ENCODE measurements around the gene ZBTB20. TPM values are rescaled to one million over a fixed set of nuclear protein-coding genes. Genes with fewer than 3 reads are reported as not detected.

ZBTB20 gene
- total RNA-seq, 6 experiments from 2014 or later, result 36.7 to 59.4 (median 46.7) TPM

DNA sequence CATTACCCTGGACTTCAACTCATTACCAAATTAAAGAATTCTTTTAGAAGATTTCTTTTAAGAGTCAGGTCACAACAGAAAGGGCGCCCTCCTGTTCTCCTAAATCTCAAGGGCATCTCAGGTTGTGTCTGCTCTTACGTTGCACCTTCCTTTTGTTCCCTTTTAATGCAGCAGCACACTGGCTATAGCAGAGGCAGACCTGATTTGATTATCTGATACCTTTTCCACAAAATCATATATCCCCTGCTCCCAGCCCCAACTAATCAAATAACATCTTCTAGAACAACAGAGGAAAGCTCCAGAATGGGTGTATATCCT lies 813.2 kb downstream of the ZBTB20 start:
- ATAC-seq (no peak), DNase-seq (no peak)
- WGBS (ENCODE audit: insufficient coverage, low coverage, low lambda C conversion rate, missing lambda C conversion rate), result 100% methylated on average over 1 of the region's 2 CpGs
- no peak overlapping the region for H3K4me3 ChIP-seq
- TF ChIP-seq, protein P1, sequence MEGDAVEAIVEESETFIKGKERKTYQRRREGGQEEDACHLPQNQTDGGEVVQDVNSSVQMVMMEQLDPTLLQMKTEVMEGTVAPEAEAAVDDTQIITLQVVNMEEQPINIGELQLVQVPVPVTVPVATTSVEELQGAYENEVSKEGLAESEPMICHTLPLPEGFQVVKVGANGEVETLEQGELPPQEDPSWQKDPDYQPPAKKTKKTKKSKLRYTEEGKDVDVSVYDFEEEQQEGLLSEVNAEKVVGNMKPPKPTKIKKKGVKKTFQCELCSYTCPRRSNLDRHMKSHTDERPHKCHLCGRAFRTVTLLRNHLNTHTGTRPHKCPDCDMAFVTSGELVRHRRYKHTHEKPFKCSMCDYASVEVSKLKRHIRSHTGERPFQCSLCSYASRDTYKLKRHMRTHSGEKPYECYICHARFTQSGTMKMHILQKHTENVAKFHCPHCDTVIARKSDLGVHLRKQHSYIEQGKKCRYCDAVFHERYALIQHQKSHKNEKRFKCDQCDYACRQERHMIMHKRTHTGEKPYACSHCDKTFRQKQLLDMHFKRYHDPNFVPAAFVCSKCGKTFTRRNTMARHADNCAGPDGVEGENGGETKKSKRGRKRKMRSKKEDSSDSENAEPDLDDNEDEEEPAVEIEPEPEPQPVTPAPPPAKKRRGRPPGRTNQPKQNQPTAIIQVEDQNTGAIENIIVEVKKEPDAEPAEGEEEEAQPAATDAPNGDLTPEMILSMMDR (IDR thresholded peaks at IDR 0.05), result no peak
- TF ChIP-seq POLR2A (IDR thresholded peaks at IDR 0.05), result no peak
- intact Hi-C loops (cut with DNase I), result no loop called here
- H3K9me3 ChIP-seq, result no peaks in the 10 kb centered on the region
- H3K27ac ChIP-seq, result no peak overlapping the region
- H3K36me3 ChIP-seq, result peaks cover 0 to 11% (median 0%) of the 10 kb centered on the region in 4 donors
- no peaks in the 10 kb centered on the region for H3K4me1 ChIP-seq
- no peaks in the 10 kb centered on the region for H3K27me3 ChIP-seq

DNA sequence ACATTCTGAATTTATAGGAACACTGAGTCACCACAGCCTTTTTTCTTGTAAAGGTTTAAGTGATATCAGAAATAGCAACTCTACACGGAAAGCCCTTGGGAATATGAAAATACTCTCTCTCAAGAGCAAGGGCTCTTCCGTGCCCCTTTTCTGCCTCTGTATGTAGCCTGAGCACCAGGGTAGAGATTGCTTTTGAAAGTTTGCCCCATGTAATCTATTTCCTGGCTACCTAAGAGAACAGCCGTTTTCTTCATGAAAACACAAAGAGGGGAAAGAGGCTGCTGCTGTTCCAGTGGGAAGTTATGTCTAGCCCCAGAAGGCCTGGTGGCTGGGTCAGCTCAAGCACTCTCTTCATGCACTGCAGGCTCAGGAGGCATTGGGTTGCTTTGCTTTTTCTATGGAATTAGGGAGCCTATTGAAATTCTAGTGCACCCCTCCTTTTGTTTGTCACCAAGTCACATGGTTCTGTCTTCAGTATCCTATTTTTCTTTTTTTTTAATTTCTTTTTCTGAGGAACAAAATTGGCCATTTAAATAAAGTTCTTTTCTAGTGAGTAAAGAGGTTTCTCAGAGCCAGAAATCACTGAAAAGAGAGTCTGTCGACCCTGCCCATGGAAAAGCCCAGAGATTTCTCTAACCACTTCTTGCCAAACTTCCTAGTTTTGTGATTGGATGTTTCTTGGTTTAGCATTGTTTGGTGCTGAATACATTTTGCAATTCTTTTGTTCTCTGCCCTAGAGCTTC lies 813.7 kb downstream of the ZBTB20 start:
- Histone ChIP-seq H3K27ac (no peak overlapping the region), H3K4me1 (no peaks in the 10 kb centered on the region), H3K9me3 (no peaks in the 10 kb centered on the region), H3K27me3 (no peaks in the 10 kb centered on the region), H3K36me3 (peaks cover 0 to 8% (median 0%) of the 10 kb centered on the region in 4 donors), H3K4me3 (no peak overlapping the region)
- no peak for TF ChIP-seq POLR2A (IDR thresholded peaks at IDR 0.05)
- TF ChIP-seq, protein P1 (IDR thresholded peaks at IDR 0.05), result no peak
- intact Hi-C loops (cut with DNase I), result no loop called here
- 62% methylated on average over 3 of the region's 4 CpGs for WGBS (ENCODE audit: insufficient coverage, low coverage, low lambda C conversion rate, missing lambda C conversion rate)
- ATAC-seq (no peak), DNase-seq (no peak)

DNA sequence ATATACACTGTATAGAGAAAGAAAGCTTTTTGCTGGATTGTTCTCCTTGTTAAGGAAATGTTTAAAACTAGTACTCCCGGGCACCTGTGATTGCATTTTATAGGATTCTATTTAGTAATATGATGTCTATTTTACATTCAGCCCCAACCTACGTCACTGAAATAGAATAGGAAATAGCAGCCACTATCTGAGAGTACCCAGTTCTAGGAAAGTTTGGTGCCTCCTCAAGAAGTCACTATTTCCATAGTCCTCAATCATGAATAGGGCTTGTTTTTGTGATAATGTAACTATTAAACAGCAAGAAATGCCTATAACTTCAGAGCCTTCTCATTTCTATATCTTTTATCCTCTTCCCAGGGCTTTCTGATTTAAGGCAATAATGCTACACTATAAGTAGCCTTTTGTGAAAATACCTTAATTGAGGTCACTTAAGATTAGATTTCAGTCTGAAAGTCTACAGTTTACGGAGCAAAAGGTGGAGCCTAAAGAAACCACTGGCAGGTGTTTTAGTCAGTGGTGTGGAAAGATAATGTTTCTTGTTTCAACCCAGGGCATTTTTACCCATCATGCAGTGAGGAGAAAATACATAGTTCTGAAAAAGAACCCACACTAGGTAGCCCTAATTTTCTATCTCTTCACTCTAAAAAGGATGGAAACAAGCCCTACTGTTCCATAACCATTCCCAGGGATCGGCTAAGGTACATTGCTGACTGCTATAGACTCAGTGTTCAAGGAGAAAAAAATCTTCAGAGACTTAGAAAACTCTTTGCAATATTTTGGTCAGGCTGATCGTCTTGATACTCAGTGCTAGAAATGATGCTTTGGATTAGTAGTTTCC lies 814.5 kb downstream of the ZBTB20 start:
- intact Hi-C loops (cut with DNase I), result no loop called here
- TF ChIP-seq POLR2A (IDR thresholded peaks at IDR 0.05), result no peak
- Histone ChIP-seq H3K36me3 (no peaks in the 10 kb centered on the region), H3K27ac (no peak overlapping the region), H3K27me3 (no peaks in the 10 kb centered on the region), H3K4me3 (no peak overlapping the region), H3K9me3 (no peaks in the 10 kb centered on the region), H3K4me1 (no peaks in the 10 kb centered on the region)
- ATAC-seq (no peak), DNase-seq (no peak)
- 87% methylated on average over 5 of the region's 5 CpGs for WGBS (ENCODE audit: insufficient coverage, low coverage, low lambda C conversion rate, missing lambda C conversion rate)

DNA sequence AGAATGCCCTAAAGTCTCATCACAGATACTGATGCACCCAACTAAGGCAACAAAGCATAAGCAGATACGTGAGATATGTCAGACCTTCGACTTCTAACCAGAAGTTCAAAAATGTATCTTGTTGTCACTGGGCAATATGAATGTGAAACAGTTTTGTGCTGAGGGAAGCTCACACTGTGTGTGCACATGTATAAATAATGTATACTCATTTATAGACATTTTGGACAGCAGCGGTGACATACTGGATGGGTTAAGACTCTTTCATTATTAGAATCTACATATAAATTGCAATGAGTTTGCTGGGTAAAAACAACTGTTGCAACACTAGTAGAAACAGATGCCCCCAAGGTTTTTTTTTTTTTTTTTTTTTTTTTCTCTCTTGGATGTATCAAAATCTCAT lies 815.4 kb downstream of the ZBTB20 start:
- TF ChIP-seq POLR2A (IDR thresholded peaks at IDR 0.05), result no peak
- TF ChIP-seq, protein P1 (IDR thresholded peaks at IDR 0.05), result no peak
- Histone ChIP-seq H3K9me3 (no peaks in the 10 kb centered on the region), H3K36me3 (no peaks in the 10 kb centered on the region), H3K4me1 (no peaks in the 10 kb centered on the region), H3K27me3 (no peaks in the 10 kb centered on the region), H3K27ac (no peak overlapping the region), H3K4me3 (no peak overlapping the region)
- 91% methylated on average over 3 of the region's 3 CpGs for WGBS (ENCODE audit: insufficient coverage, low coverage, low lambda C conversion rate, missing lambda C conversion rate)
- ATAC-seq (no peak), DNase-seq (no peak)
- intact Hi-C loops (cut with DNase I), result no loop called here

DNA sequence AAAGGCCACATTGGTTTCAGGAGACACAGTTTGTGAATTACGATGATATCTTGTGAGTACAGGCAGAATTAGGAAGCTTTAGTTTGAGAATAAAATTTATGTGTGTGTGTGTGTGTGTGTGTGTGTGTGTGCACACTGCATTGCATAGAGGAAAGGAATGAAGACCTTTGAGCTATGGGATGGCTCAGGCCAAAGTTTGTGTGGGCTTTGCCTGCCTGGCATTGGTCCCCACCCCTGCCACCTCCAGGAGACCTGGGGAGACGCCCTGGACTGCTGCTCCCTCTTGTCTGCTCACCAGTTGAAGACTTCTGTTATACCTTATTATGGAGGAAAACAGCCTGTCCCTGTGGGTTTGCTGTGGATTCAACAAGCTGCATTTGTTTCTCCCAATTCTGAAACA lies 816.1 kb downstream of the ZBTB20 start:
- peak; percentile 86 to 97 (median 94) for ATAC-seq
- no peak overlapping the region for H3K4me3 ChIP-seq
- no peaks in the 10 kb centered on the region for H3K9me3 ChIP-seq
- H3K27ac ChIP-seq, result no peak overlapping the region
- intact Hi-C loops (cut with DNase I), result no loop called here
- TF ChIP-seq, protein P1 (IDR thresholded peaks at IDR 0.05), result no peak
- no peak for TF ChIP-seq POLR2A (IDR thresholded peaks at IDR 0.05)
- peak; percentile 40 to 77 (median 73) for DNase-seq
- H3K4me1 ChIP-seq, result no peaks in the 10 kb centered on the region
- 50% methylated on average over 2 of the region's 2 CpGs for WGBS (ENCODE audit: insufficient coverage, low coverage, low lambda C conversion rate, missing lambda C conversion rate)
- no peaks in the 10 kb centered on the region for H3K27me3 ChIP-seq
- H3K36me3 ChIP-seq, result no peaks in the 10 kb centered on the region

All from right lobe of liver (tissue), 6 donors.